ENCODE measurements around the gene LMO7.

LMO7 gene

DNA sequence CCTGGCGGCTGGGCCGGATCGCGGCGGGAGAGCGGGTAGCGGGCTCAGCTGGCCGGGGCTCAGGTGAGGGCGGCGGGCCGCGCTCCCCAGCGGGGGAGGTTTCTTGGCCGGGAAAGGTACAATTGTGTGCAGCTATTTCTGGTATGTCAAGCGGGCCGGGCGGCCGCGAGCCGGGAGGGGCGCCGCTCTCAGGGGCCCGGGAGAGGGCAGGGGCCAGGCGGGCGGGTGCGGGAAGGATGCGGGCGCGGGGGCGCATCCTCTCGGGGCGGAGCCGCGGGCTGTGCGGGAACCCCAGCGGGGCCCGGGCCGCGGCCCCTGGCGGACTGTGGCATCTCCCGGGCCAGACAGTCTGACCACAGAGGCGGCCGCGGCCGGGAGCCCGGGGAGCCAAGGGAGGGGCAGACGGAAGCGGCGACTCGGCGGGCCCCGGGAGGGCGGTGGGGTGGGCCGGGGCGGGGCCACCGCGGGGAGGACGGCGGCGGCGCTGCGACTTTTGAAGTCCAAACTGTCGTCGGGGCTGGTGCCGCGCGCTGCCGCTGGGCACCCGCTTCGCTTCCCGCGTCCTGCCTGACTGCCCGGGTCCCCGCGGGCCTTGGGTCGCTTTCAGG, at the start of gene LMO7:
Gene LMO7, plus strand, starts transcription at position 503 of the 608 bp plus-strand sequence. CDS start 328 bp downstream, outside the sequence.
- DNase-seq (peak; percentile 49 to 58), ATAC-seq (peak; percentile 70)
- Mint-ChIP-seq H3K9me3 (no peaks in the 10 kb centered on the region), H3K4me1 (peaks cover 9% of the 10 kb centered on the region), H3K27ac (peak within 1 kb of the TSS in 1 of 2 donors; percentile 40), H3K4me3 (peak within 1 kb of the TSS; percentile 82 to 85), H3K27me3 (peaks cover 31% of the 10 kb centered on the region)

DNA sequence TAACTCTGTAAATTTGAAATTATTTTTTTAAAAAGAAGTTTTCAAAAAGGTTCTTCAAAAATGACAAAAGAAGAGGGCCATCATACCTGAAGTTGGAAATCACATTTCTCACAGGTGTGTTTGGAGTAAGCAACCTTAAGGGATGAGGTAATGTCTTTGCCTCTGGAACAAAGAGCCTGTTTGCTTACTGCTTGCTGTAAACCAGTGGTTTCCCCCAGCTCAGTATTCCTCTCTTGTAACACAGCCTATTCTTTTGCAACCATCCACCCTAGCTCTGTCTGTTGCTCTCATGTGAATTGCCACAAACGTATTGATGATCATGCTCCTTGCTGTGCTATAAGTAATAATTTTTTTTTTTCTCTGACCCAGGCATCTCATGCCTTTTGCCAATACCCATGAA, 48.5 kb upstream of the LMO7 start:
- Mint-ChIP-seq H3K4me1 (peaks cover 6% of the 10 kb centered on the region), H3K9me3 (peaks cover 7 to 17% of the 10 kb centered on the region in 2 donors), H3K27me3 (no peaks in the 10 kb centered on the region), H3K27ac (no peak overlapping the region), H3K4me3 (no peak overlapping the region)
- ATAC-seq (no peak), DNase-seq (no peak)

DNA sequence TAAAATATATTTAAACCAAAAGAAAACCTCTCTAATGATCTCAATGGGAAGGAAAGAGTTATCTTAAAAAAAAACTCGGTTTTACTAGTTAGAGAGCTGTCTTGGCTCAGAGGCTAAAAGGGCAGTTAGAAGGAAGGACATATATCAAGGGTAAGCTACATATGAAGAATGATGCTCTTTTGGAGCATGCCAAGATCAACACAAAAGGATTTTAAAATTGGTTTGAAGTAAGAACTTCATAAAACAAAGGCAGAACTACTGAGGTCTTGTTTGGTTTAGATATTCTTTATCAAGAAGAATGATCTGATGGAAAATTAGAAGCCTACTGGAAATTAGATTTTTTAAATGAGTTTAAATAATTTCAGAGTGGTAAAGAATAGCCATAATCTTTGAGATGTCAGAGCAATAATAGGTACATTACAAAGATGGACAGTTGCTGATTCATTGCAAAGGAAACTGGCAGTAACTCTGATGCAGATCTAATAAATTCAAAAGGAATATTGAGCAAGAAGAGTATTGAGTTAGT, 39.4 kb upstream of the LMO7 start:
- no peaks in the 10 kb centered on the region for H3K9me3 Mint-ChIP-seq
- ATAC-seq: no peak
- H3K4me1 Mint-ChIP-seq: no peaks in the 10 kb centered on the region
- no peak for DNase-seq
- H3K4me3 Mint-ChIP-seq: no peak overlapping the region
- H3K27ac Mint-ChIP-seq: no peak overlapping the region
- no peaks in the 10 kb centered on the region for H3K27me3 Mint-ChIP-seq

DNA sequence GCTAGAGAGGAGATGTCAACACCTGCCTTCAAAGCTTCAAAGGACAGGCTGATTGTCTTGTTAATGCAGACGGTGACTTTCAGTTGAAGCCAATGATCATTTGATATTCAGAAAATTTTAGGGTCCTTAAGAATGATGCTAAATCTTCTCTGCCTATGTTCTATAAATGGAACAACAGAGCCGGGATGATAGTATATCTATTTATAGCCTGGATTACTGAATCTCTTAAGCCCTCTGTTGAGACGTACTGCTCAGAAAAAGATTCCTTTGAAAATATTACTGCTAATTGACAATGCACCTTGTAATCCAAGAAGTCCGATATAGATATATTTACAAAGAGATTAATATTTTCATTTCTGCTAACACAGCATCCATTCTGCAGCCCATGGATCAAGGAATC, 35.8 kb upstream of the LMO7 start:
- no peaks in the 10 kb centered on the region for H3K9me3 Mint-ChIP-seq
- H3K4me1 Mint-ChIP-seq: no peaks in the 10 kb centered on the region
- ATAC-seq: no peak
- DNase-seq: no peak
- H3K4me3 Mint-ChIP-seq: no peak overlapping the region
- no peak overlapping the region for H3K27ac Mint-ChIP-seq
- H3K27me3 Mint-ChIP-seq: no peaks in the 10 kb centered on the region

DNA sequence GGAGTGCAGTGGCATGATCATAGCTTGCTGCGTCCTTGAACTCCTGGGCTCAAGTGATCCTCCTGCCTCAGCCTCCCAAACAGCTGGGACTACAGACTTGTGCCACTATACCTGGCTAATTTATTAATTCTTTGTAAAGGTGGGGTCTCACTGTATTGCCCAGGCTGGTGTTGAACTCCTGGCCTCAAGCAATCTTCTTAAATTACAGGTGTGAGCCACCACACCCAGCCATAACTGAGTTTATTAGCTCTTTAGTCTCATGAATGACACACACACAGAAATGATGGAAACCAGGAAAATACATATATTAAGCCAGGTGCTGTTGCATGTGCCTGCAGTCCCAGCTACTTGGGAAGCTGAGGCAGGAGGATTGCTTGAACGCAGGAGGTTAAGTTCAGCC, 33.1 kb upstream of the LMO7 start:
- no peaks in the 10 kb centered on the region for H3K9me3 Mint-ChIP-seq
- H3K27me3 Mint-ChIP-seq: no peaks in the 10 kb centered on the region
- ATAC-seq: no peak
- no peak for DNase-seq
- no peak overlapping the region for H3K4me3 Mint-ChIP-seq
- no peak overlapping the region for H3K27ac Mint-ChIP-seq
- no peaks in the 10 kb centered on the region for H3K4me1 Mint-ChIP-seq

DNA sequence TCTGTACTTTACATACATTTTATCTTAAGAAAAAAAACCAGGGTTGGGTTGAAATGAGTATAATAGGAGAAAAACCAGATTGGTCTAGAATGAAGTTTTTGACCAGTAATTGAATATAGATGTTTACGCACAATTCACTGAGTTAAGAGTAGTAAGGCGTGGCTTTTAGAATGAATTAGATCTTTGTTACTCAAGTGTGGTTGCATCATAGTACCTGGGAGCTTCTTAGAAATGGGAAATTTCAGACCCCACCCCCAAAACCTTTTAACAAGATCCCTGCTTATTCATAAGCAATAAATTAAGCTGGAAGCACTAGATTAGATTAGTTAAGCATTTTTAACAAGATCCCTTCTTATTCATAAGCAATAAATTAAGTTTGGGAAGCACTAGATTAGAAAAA, 28.7 kb upstream of the LMO7 start:
- Mint-ChIP-seq H3K4me1 (no peaks in the 10 kb centered on the region), H3K4me3 (no peak overlapping the region), H3K9me3 (no peaks in the 10 kb centered on the region), H3K27ac (no peak overlapping the region), H3K27me3 (no peaks in the 10 kb centered on the region)
- DNase-seq (no peak), ATAC-seq (no peak)

DNA sequence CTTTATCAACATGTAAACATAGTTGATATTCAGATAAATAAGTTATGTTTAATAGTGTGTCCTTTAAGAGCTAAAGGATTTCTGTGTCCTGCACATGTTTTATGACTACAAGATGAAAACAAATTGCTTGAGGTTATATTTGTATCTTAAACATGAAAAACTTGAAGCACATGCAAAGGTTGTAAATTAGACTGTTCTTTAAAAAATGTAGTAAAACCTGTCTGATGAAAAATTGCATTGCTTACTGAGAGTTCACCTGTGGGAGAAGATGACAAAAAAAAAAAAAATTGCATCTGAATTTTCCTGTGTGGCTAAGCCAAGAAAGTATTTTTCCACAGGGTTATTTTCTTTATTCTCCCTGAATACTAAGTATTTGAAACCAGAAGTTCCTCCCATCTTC, 25.7 kb upstream of the LMO7 start:
- H3K27me3 Mint-ChIP-seq: no peaks in the 10 kb centered on the region
- DNase-seq (no peak), ATAC-seq (no peak)
- no peaks in the 10 kb centered on the region for H3K4me1 Mint-ChIP-seq
- no peak overlapping the region for H3K27ac Mint-ChIP-seq
- no peak overlapping the region for H3K4me3 Mint-ChIP-seq
- H3K9me3 Mint-ChIP-seq: no peaks in the 10 kb centered on the region

DNA sequence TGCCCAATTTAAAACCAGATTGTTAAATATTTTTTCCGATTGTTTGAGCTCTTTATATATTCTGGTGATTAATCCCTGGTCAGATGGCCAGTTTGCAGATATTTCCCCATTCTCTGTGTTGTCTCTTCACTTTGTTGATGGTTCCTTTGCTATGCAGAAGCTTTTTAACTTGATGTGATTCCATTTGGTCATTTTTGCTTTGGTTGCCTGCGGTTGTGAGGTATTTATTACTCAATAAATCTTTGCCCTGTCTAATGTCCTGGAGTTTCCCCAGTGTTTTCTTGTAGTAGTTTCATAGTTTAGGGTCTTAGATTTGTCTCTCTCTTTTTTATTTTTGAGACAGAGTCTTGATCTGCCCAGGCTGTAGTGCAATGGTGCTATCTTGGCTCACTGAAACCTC, 23.8 kb upstream of the LMO7 start:
- DNase-seq (no peak), ATAC-seq (no peak)
- H3K27ac Mint-ChIP-seq: no peak overlapping the region
- no peaks in the 10 kb centered on the region for H3K9me3 Mint-ChIP-seq
- H3K4me3 Mint-ChIP-seq: no peak overlapping the region
- H3K27me3 Mint-ChIP-seq: no peaks in the 10 kb centered on the region
- H3K4me1 Mint-ChIP-seq: no peaks in the 10 kb centered on the region

DNA sequence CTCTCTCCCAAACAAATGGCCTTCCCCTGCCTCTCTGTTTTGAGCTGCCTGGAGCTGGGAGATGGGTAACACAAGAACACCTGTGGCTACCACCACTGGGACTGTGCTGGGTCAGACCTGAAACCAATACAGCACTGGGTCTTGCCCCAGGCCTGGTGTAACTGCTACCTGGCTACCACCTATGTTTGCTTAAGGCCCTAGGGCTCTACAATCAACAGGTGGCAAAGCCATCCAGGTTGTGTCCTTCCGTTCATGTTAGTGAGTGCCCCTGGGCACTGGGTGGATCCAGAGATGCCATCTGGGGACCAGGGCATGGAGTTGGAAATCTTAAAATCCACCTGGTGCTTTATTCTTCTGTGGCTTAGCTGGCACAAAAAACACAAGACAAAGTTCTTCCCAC, 18.9 kb upstream of the LMO7 start:
- no peak overlapping the region for H3K4me3 Mint-ChIP-seq
- ATAC-seq (no peak), DNase-seq (no peak)
- no peaks in the 10 kb centered on the region for H3K4me1 Mint-ChIP-seq
- H3K27ac Mint-ChIP-seq: no peak overlapping the region
- H3K27me3 Mint-ChIP-seq: no peaks in the 10 kb centered on the region
- no peaks in the 10 kb centered on the region for H3K9me3 Mint-ChIP-seq

DNA sequence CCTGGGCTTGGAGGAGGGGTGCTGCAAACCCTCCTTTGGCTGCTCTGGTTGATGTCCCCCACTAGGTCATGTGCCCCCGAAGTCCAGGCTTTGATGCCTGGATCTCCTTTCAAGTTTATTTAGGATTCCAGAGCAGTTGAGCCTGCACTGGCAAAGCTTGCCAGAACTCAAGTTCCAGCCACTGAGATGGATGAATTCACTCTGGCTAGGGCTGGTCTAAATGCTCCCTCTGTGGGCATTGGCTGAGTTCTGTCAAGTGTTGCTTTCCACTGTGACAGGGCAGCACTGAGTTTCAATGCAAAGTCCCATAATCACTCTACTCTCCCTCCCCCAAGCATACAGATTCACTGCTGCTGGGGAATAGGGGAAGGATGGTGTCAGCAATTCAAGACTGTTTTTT, 17.8 kb upstream of the LMO7 start:
- no peaks in the 10 kb centered on the region for H3K27me3 Mint-ChIP-seq
- no peaks in the 10 kb centered on the region for H3K4me1 Mint-ChIP-seq
- ATAC-seq (no peak), DNase-seq (no peak)
- no peak overlapping the region for H3K4me3 Mint-ChIP-seq
- H3K9me3 Mint-ChIP-seq: no peaks in the 10 kb centered on the region
- H3K27ac Mint-ChIP-seq: no peak overlapping the region

DNA sequence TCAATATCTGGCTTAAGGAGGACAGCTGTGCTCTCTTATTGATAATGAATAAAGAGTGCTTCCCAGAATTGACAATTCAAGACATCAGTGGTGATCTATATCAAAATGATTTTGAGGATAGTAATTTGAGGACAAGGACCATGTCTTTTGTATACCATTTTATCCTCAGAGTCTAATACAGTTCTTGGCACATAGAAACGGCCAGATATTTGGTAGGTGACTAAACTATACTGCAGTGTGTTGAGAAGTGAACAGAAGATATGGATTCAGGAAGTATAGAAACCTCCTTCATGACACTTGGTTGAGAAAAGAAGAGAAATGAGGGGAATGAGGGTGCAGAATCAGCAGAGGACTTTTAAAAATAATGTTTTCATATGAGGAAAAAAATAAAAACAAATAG, 16.1 kb upstream of the LMO7 start:
- no peaks in the 10 kb centered on the region for H3K27me3 Mint-ChIP-seq
- no peak overlapping the region for H3K4me3 Mint-ChIP-seq
- no peaks in the 10 kb centered on the region for H3K4me1 Mint-ChIP-seq
- DNase-seq: no peak
- peak overlapping the region in 1 of 2 donors; percentile 63 for H3K27ac Mint-ChIP-seq
- H3K9me3 Mint-ChIP-seq: no peaks in the 10 kb centered on the region
- ATAC-seq: no peak

DNA sequence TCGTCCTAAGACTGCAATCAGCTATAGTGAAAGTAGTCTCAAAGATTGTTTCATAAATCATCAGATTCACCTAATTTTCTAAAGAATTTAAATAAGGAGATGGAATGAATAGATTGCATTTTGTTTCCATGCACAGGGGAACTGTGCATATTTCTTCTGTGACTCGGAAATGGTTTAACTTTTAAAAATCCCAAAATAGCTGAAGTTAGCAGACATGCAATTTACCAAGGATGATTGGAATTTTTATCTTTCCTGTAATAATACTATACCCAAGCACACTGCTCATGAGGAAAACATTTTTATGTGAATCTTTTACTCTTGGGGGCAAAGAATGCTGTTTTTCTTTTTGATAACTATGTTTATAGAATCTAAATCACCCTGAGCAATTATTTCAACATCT, 15.0 kb upstream of the LMO7 start:
- Mint-ChIP-seq H3K9me3 (no peaks in the 10 kb centered on the region), H3K27me3 (no peaks in the 10 kb centered on the region), H3K4me3 (no peak overlapping the region), H3K27ac (no peak overlapping the region), H3K4me1 (no peaks in the 10 kb centered on the region)
- DNase-seq (no peak), ATAC-seq (no peak)

DNA sequence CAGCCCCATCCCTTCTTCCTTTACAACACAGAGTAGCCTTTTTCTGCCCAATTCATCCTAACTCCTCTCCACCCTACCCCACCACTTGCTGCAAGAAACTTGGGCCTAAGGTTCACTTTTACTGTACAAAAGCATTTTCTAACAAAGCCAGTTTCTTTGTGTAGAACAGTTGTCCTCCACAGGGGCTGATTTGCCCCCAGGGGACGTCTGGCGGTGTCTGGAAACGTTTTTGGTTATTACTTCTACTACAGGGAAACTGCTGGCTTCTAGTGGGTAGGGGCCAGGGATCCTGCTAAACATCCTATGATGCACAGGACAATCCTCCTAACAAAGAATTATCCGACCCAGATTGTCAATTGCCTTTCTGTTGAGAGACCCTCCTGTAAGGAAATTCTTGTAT, 7.3 kb upstream of the LMO7 start:
- no peaks in the 10 kb centered on the region for H3K9me3 Mint-ChIP-seq
- no peak for DNase-seq
- no peaks in the 10 kb centered on the region for H3K27me3 Mint-ChIP-seq
- H3K4me1 Mint-ChIP-seq: no peaks in the 10 kb centered on the region
- ATAC-seq: no peak
- H3K4me3 Mint-ChIP-seq: no peak overlapping the region
- H3K27ac Mint-ChIP-seq: no peak overlapping the region

DNA sequence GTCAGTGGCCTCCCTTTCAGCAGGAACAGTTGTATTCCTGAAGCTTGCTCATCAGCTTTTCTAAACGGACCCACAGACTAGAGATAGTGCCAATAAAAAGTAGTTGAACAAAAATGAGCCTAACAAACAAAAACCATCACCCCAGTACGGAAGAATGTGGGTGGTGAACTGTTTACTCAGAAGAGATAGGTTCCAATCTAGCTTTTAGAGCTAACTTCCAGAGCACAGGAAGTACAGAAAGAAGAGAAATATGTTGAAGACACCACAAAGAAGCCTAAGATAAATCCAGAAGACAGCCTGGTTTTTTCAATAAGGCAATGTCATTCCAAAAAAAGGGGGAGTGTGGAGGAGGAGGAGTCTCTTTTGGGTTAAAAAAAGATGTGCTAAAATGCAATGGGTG, 2.8 kb upstream of the LMO7 start:
- Mint-ChIP-seq H3K9me3 (no peaks in the 10 kb centered on the region), H3K4me3 (no peak overlapping the region), H3K27me3 (peaks cover 12% of the 10 kb centered on the region), H3K27ac (no peak overlapping the region), H3K4me1 (peaks cover 9% of the 10 kb centered on the region)
- no peak for ATAC-seq
- no peak for DNase-seq

DNA sequence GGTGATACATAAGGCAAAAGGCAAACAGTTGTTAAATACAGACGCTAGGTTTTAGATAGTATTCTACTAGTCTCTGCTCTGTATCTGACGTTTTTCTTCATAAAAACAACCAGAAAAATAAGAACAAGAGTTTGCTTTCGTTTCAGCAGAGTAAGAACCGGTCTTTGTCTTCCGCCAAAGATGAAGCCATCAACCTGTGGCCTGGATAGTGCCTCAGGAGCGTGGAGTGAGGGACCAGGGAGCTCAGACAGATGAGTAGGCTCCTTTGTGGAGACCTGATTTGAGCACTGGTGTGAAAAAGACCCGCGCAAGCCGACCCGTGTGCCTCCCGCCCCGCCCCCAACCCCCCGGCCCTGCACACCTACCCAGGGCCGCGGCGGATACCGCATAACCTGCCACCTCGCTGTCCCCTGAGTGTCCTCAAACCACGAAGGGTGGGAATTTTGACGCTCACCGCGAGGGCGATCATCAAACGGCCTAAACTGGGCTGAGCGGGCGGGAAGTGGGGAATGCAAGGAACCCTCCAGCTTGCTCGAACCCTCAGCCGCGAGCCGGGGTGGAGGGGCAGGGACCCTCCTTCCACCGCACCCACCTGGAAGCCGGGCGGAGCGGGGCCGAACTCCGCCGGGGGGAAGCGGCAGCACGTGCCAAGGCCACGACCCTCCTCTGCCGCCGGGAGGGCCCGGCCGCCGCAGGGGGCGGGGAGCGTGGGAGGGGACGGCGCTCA, 866 bp upstream of the LMO7 start:
- DNase-seq (no peak), ATAC-seq (peak; percentile 8)
- Mint-ChIP-seq H3K27ac (no peak overlapping the region), H3K27me3 (peaks cover 25% of the 10 kb centered on the region), H3K9me3 (no peaks in the 10 kb centered on the region), H3K4me1 (peaks cover 9% of the 10 kb centered on the region), H3K4me3 (peak overlapping the region; percentile 51 to 54)

DNA sequence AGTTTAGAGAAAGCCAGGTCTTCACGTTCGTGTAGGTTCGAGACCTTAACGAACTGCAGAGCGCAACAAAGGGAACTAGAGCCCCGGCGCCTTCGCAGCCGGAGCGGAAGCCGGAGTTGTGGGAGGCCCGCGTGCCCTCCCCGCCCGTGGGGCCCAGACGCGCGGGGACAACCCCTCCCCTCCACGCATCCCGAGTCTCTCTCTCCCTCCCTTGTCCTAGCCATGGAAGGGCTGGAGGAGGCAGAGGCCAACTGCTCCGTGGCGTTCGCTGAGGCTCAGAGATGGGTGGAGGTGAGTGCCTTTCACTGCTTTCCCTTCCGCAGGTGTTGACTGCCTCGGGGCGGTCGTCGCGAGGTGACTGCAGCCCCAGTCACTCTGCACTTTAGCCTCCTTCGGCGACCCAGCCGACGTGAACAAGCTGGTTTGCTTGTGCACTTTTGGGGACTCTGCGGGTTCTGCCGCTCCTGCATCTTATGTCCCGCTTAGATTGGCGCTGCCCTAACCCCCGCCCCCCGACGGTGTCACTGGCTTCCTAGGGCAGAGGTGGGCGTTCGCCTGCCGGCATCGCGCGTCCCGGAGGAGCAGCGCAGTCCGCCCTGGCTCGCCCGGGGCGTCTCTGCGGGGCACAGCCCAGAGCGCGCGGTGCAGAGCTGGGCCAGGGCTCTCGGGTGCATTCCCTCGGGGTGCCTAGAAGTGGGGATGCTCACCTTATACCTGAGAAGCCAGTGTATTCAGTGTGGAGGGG, 478 bp downstream of the LMO7 start:
- H3K9me3 Mint-ChIP-seq: no peaks in the 10 kb centered on the region
- ATAC-seq (peak; percentile 65), DNase-seq (peak; percentile 44 to 53)
- H3K27ac Mint-ChIP-seq: peak overlapping the region in 1 of 2 donors; percentile 40
- peak overlapping the region; percentile 82 to 85 for H3K4me3 Mint-ChIP-seq
- H3K27me3 Mint-ChIP-seq: peaks cover 33% of the 10 kb centered on the region
- H3K4me1 Mint-ChIP-seq: peaks cover 9% of the 10 kb centered on the region
